LoVo (cell line): ENCODE results near the gene MTUS2.
A peak's percentile ranks its signal among the peaks of the same experiment; 100 is the strongest.

Experiments
- DNase-seq: peaks from one replicate; pipeline ENCODE4 v3.0.0-alpha.2; 2016; ENCODE audit warnings: low spot score

MTUS2 gene

GRCh38 chr13:29452773-29453616, 632.9 kb downstream of the MTUS2 start:
- no peak for DNase-seq

GRCh38 chr13:29453617-29454011, 633.5 kb downstream of the MTUS2 start:
- no peak for DNase-seq

GRCh38 chr13:29454931-29455481, 634.9 kb downstream of the MTUS2 start:
- DNase-seq, result peak; percentile 28

GRCh38 chr13:29456419-29456818, 636.3 kb downstream of the MTUS2 start:
- no peak for DNase-seq

- DNase-seq, result peak; percentile 40
These were observed 637.2 kb downstream of the MTUS2 start for GRCh38 chr13:29457299-29457698.

- no peak for DNase-seq
These were observed 638.3 kb downstream of the MTUS2 start for GRCh38 chr13:29458419-29458818.

GRCh38 chr13:29459813-29460355, 639.7 kb downstream of the MTUS2 start:
- DNase-seq, result no peak

GRCh38 chr13:29464105-29464679, 644.1 kb downstream of the MTUS2 start:
- DNase-seq, result no peak

- DNase-seq, result peak; percentile 20
These were observed 645.7 kb downstream of the MTUS2 start for GRCh38 chr13:29465741-29466293.

GRCh38 chr13:29471551-29471950, 651.4 kb downstream of the MTUS2 start:
- DNase-seq, result no peak

GRCh38 chr13:29472332-29472961, 652.3 kb downstream of the MTUS2 start:
- DNase-seq, result peak; percentile 65

GRCh38 chr13:29473166-29473565, 653.0 kb downstream of the MTUS2 start:
- no peak for DNase-seq

- no peak for DNase-seq
These were observed 654.9 kb downstream of the MTUS2 start for GRCh38 chr13:29474991-29475390.

- no peak for DNase-seq
These were observed 655.9 kb downstream of the MTUS2 start for GRCh38 chr13:29476046-29476445.

- DNase-seq, result no peak
These were observed 659.8 kb downstream of the MTUS2 start for GRCh38 chr13:29479716-29480492.

- no peak for DNase-seq
These were observed 660.9 kb downstream of the MTUS2 start for GRCh38 chr13:29480893-29481525.

- DNase-seq, result no peak
These were observed 661.5 kb downstream of the MTUS2 start for GRCh38 chr13:29481603-29482002.

GRCh38 chr13:29482504-29482903, 662.4 kb downstream of the MTUS2 start:
- DNase-seq, result no peak

GRCh38 chr13:29483211-29483610, 663.1 kb downstream of the MTUS2 start:
- DNase-seq, result no peak

GRCh38 chr13:29483623-29484022, 663.5 kb downstream of the MTUS2 start:
- DNase-seq, result no peak

GRCh38 chr13:29484236-29484635, 664.1 kb downstream of the MTUS2 start:
- DNase-seq, result no peak
